Measurements from ENCODE around the gene PPP6R2.
"Not testable (repeated sequence)": the region's sequence is repeated elsewhere in the genome, so short reads cannot be mapped to it uniquely, and the experiment has no call there.

Gene PPP6R2

GRCh38 chr22:50432877-50433510 lies 89.9 kb downstream of the PPP6R2 start:
- DNase-seq (ENCODE audit: low read depth in 2 of 2): not testable (repeated sequence)

- no peak for DNase-seq (ENCODE audit: low read depth in 2 of 2)
These were observed 91.7 kb downstream of the PPP6R2 start for GRCh38 chr22:50434849-50435248.

GRCh38 chr22:50435291-50436014 lies 92.3 kb downstream of the PPP6R2 start:
- no peak for DNase-seq (ENCODE audit: low read depth in 2 of 2)

- DNase-seq (ENCODE audit: low read depth in 2 of 2): no peak
These were observed 93.1 kb downstream of the PPP6R2 start for GRCh38 chr22:50436015-50436830.

- DNase-seq (ENCODE audit: low read depth in 2 of 2): no peak
These were observed 93.8 kb downstream of the PPP6R2 start for GRCh38 chr22:50436841-50437341.

GRCh38 chr22:50437511-50438304 lies 94.6 kb downstream of the PPP6R2 start:
- DNase-seq (ENCODE audit: low read depth in 2 of 2): no peak

GRCh38 chr22:50438305-50439275 lies 95.5 kb downstream of the PPP6R2 start:
- DNase-seq (ENCODE audit: low read depth in 2 of 2): no peak

- DNase-seq (ENCODE audit: low read depth in 2 of 2): no peak
These were observed 96.3 kb downstream of the PPP6R2 start for GRCh38 chr22:50439314-50439870.

GRCh38 chr22:50439871-50440331 lies 96.8 kb downstream of the PPP6R2 start:
- no peak for DNase-seq (ENCODE audit: low read depth in 2 of 2)

GRCh38 chr22:50440544-50441249 lies 97.6 kb downstream of the PPP6R2 start:
- DNase-seq (ENCODE audit: low read depth in 2 of 2): no peak

- no peak for DNase-seq (ENCODE audit: low read depth in 2 of 2)
These were observed 98.4 kb downstream of the PPP6R2 start for GRCh38 chr22:50441428-50441993.

- DNase-seq (ENCODE audit: low read depth in 2 of 2): no peak
These were observed 100.1 kb downstream of the PPP6R2 start for GRCh38 chr22:50443197-50443596.

GRCh38 chr22:50443801-50444625 lies 100.9 kb downstream of the PPP6R2 start:
- no peak for DNase-seq (ENCODE audit: low read depth in 2 of 2)

GRCh38 chr22:50444663-50445062 lies 101.5 kb downstream of the PPP6R2 start:
- DNase-seq (ENCODE audit: low read depth in 2 of 2): no peak

- DNase-seq (ENCODE audit: low read depth in 2 of 2): no peak
These were observed 102.1 kb downstream of the PPP6R2 start for GRCh38 chr22:50445071-50445879.

- DNase-seq (ENCODE audit: low read depth in 2 of 2): no peak
These were observed 103.0 kb downstream of the PPP6R2 start for GRCh38 chr22:50445880-50446707.
